Large intestine (tissue), 3 donors: Measurements from ENCODE around the gene USP1. TPM values are rescaled to one million over a fixed set of nuclear protein-coding genes. Genes with fewer than 3 reads are reported as not detected.

Experiments used
- DNase-seq, 2 donors: peaks; one replicate each; pipeline versions ENCODE4 v3.0.0 to v3.0.0-alpha.2; 2013
- H3K27ac ChIP-seq: one replicate; pipeline ENCODE4 v1.5.1; 2013; ENCODE audit warnings: low read length
- H3K27me3 ChIP-seq: 2 replicates; pipeline ENCODE4 v1.6.1; 2013; ENCODE audit warnings: low read length; ENCODE audit not compliant: control insufficient read depth, insufficient read depth
- H3K36me3 ChIP-seq: 2 replicates; pipeline ENCODE4 v1.6.1; 2013; ENCODE audit warnings: low read length; ENCODE audit not compliant: control insufficient read depth, insufficient read depth
- H3K4me1 ChIP-seq: one replicate; pipeline ENCODE4 v1.6.1; 2013; ENCODE audit warnings: low read length; ENCODE audit not compliant: control insufficient read depth, insufficient read depth
- H3K4me3 ChIP-seq: one replicate; pipeline ENCODE4 v1.5.1; 2013; ENCODE audit warnings: low read length
- H3K9me3 ChIP-seq: one replicate; pipeline ENCODE4 v1.6.1; 2013; ENCODE audit warnings: mild to moderate bottlenecking, low read depth, low read length, moderate library complexity; ENCODE audit not compliant: control insufficient read depth
- WGBS: methylation state at CpG from one replicate; pipeline ENCODE4 v1.1.5; 2013; ENCODE audit warnings: low lambda C conversion rate; ENCODE audit not compliant: insufficient coverage; 5-methylcytosine and 5-hydroxymethylcytosine counted together
- polyA plus RNA-seq: library from polyadenylated mRNA; unstranded; fragments of 120-200 nt; gene quantifications from one replicate; pipeline ENCODE4 v1.2.1, GENCODE V29; 2013

Gene USP1
- polyA plus RNA-seq, 1 donor: 36.3 TPM

DNA sequence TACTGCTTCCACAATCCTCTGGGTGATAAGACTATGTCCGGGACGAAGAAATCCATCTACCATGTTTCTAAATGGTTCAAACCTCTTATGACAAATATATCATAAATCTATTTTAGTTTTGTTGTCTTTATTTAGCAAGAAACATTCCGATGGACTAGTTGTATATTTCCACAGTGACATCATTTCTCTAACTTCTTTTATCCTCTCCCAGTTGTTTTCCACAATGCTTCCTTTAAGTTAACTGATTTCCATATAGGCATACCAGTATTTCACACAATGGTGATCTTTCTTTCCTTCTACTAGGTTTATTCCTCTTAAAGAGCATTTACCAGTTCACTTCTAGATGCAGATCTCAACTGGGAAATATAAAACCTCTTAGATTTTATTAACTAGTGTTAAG is 44.8 kb downstream of the USP1 start:
- H3K36me3 ChIP-seq: peaks cover 5% of the 10 kb centered on the region
- no peak for DNase-seq
- WGBS: 90% methylated on average over 1 of the region's 3 CpGs
- no peaks in the 10 kb centered on the region for H3K4me1 ChIP-seq
- H3K27me3 ChIP-seq: no peaks in the 10 kb centered on the region
- no peak overlapping the region for H3K4me3 ChIP-seq
- H3K9me3 ChIP-seq: no peaks in the 10 kb centered on the region
- H3K27ac ChIP-seq: no peak overlapping the region

DNA sequence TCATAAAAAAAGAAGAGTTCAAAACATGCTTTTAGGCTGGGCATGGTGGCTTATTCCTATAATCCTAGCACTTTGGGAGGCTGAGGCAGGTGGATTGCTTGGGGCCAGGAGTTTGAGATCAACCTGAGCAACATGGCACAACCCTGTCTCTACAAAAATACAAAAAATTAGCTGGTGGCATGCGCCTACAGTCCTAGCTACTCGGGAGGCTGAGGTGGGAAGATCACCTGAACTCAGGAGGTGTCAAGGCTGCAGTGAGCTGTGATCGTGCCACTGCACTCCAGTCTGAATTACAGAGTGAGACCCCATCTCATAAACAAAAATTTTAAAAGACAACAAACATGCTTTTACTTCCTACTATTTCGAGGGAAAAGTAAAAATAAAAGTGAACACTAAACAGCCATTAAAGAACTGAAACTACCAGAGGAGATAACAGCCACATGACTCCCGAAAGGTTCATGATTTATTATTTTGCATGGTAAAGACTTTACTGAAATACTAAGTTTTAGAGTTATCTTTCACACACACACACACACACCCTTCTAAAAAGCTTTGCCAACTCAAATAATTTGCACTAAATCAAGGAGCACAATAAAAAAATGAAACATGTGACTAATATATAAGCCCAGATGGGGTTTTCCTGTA is 48.1 kb downstream of the USP1 start:
- no peaks in the 10 kb centered on the region for H3K27me3 ChIP-seq
- peaks cover 12% of the 10 kb centered on the region for H3K36me3 ChIP-seq
- no CpG with 5 or more reads among the region's 5 CpGs for WGBS
- no peak for DNase-seq
- H3K4me3 ChIP-seq: no peak overlapping the region
- H3K27ac ChIP-seq: no peak overlapping the region
- no peaks in the 10 kb centered on the region for H3K9me3 ChIP-seq
- H3K4me1 ChIP-seq: no peaks in the 10 kb centered on the region

DNA sequence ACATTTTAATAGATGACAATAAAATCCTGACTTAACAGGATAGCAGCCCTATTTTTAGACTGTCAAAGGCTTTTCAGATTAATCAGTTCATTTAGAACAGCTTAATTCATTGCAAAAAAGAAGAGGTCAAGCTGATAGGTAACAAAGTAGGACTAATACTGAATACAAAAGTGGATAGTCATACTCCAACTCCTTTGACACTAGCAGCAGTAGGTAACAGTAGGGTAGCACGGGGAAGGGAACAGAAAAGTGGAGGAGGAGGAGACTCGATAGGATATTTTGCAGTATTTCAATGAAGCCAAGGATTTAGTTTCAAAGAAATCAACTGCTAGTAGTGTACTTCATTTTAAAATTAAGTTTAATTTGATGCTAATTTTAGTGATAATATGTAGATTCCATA is 51.1 kb downstream of the USP1 start:
- Histone ChIP-seq H3K27ac (no peak overlapping the region), H3K9me3 (no peaks in the 10 kb centered on the region), H3K4me1 (no peaks in the 10 kb centered on the region), H3K36me3 (peaks cover 26% of the 10 kb centered on the region), H3K27me3 (no peaks in the 10 kb centered on the region), H3K4me3 (no peak overlapping the region)
- WGBS: no CpG with 5 or more reads among the region's 2 CpGs
- no peak for DNase-seq

DNA sequence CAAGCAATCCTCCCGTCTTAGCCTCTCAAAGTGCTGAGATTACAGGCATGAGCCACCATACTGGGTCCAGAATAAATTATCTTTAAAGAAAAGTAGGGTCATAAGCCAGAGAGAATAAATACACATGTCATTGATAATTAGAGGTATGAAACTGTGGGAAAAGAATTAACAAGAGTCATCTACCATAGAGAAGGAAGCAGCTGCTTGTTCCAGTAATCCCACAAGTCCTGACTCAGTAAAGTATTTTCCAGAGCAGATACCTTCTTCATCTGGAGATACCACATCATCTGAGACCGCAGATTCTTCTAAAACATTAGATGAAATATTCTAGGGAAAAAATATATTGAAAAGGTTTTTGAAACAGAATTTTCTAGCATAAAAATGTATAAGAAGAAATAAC is 55.7 kb downstream of the USP1 start:
- H3K4me3 ChIP-seq: no peak overlapping the region
- 100% methylated on average over 1 of the region's 2 CpGs for WGBS
- H3K9me3 ChIP-seq: no peaks in the 10 kb centered on the region
- H3K27me3 ChIP-seq: no peaks in the 10 kb centered on the region
- H3K36me3 ChIP-seq: peaks cover 43% of the 10 kb centered on the region
- DNase-seq: no peak
- H3K4me1 ChIP-seq: no peaks in the 10 kb centered on the region
- no peak overlapping the region for H3K27ac ChIP-seq

DNA sequence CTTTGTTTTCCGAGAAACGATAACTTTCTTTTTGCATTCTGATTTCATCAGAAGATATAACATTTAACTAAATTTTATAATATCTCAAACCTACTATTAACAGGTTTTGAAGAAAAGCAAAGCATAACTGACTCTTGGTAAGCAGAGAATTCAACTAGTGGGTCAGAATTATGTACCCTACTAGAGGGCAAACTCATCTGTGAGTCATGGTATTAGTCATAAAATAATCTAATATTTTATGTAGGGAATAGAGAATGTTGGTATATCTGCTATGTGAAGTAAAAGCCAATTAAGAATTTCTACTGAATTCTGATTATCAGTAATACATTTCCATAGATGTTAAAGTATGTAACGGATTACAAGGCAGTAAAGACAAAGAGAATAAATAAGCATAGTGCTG is 56.8 kb downstream of the USP1 start:
- H3K4me3 ChIP-seq: no peak overlapping the region
- no peaks in the 10 kb centered on the region for H3K27me3 ChIP-seq
- WGBS: 100% methylated on average over 1 of the region's 3 CpGs
- no peak overlapping the region for H3K27ac ChIP-seq
- peaks cover 38% of the 10 kb centered on the region for H3K36me3 ChIP-seq
- H3K9me3 ChIP-seq: no peaks in the 10 kb centered on the region
- DNase-seq: no peak
- H3K4me1 ChIP-seq: no peaks in the 10 kb centered on the region

DNA sequence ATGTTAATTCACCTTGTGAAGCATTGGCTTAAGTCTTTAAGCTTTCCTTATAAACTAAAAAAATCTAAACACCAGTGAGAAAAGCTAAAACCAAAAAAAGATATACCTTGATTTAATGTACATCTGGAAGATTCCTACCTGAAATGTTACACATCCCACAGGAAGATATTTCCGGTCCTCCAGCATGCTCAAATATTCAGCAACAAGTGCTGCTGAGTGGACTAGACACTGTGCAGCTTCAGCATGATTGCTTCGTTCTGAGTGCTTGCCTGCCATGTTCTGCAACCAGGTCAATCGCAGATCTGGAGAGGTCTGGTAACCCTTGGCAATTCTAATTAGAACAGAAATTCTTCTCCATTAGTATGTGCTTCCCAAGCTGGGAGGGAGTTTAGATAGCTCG is 57.3 kb downstream of the USP1 start:
- no CpG with 5 or more reads among the region's 4 CpGs for WGBS
- peaks cover 37% of the 10 kb centered on the region for H3K36me3 ChIP-seq

DNA sequence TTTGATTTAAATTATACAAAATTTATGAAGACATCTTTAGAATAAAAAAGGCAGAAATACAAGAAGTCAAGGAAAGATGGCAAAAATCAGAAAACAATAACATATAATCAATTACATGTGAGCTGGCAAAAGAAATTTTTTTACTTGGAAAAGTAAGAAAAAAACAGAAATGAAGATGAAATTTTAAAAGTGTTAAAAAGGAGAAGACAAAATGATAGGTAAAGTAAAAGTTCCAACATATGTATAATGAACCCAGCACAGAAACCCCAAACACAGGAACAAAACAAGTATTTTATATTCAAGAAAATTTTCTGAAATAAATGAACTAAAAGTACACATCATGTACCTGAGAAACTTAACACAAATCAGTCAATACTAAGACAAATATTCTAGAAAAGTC is 63.4 kb downstream of the USP1 start:
- Histone ChIP-seq H3K27me3 (no peaks in the 10 kb centered on the region), H3K27ac (no peak overlapping the region), H3K36me3 (peaks cover 14% of the 10 kb centered on the region), H3K4me3 (no peak overlapping the region), H3K4me1 (no peaks in the 10 kb centered on the region), H3K9me3 (no peaks in the 10 kb centered on the region)
- DNase-seq: no peak

More for the DNA sequence above, 57.3 kb downstream of the USP1 start:
- H3K27me3 ChIP-seq: no peaks in the 10 kb centered on the region
- no peak for DNase-seq
- no peaks in the 10 kb centered on the region for H3K4me1 ChIP-seq
- H3K27ac ChIP-seq: no peak overlapping the region
- H3K4me3 ChIP-seq: no peak overlapping the region
- no peaks in the 10 kb centered on the region for H3K9me3 ChIP-seq

Other genes starting within 250 kb of the USP1 start
- 1.3 TPM for gene L1TD1, start 242.2 kb upstream of the USP1 start, polyA plus RNA-seq
- gene KANK4, start 117.6 kb upstream of the USP1 start, polyA plus RNA-seq: 4.1 TPM
- 12.3 TPM for gene ANGPTL3, start 160.5 kb downstream of the USP1 start, polyA plus RNA-seq